ENCODE data around the gene CCNY.

CCNY gene

GRCh38 chr10:35569836-35570235, 233.5 kb downstream of the CCNY start:
- no peak for DNase-seq

GRCh38 chr10:35570397-35570796, 234.1 kb downstream of the CCNY start:
- DNase-seq: no peak

DNA sequence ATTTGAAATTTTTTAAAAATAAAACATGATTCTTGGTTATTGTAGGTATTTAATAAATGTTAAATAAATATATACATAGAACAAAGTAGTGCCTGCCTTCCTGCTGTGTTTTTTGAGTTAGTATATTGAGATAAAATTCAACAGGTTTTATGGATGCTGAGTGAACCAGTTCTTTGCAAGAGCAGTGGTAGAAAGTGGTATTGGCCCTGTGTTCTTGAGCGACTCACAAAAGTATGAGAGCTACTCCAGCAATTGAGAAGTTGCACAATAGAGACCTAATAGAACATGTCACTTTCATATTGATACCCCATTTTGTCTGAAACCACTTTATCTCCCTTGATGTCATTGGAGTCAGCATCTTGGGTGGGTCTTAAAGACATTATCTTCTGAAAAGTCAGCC, 236.3 kb downstream of the CCNY start:
- no peak for DNase-seq

- DNase-seq: no peak
These were observed 237.5 kb downstream of the CCNY start for GRCh38 chr10:35573796-35574195.

DNA sequence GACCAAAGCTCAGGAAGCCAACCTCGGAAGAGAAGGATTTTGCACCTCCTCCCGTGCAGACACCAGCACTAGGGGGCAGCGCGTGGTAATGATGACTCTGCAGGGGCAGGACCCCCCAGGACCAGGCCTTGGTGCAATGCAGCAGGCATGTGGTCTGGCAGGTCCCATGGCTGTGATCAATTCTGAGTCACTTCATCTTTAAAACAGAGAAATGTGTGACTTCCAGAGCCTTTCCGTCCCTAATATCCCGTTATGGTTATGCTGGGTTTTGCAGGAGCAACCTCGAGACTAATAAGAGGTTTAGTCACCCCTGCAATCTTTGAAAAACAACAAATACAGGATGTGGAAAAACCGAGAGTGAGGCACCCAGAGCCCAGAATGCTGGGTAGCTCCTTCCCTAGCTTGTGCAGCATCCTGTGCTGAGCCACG, 238.6 kb downstream of the CCNY start:
- DNase-seq: no peak

DNA sequence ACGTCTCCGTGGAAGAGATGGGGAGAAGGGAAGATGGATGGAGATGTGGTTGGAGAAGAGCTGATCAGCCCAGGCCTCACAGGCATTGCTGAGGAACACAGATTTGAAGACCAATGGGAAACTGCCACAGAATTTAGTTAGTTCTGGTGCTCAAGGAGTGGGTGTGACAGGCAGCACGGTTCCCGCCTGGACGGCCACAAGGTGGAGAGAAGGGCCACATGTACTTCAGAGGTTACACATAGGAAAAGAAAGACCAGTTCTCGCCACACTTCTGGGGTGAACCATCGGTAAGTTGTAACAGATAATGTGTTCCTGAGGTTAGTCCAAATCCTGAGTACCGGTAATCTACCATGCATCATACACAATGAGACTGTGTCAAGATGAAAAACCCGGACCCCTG, 239.3 kb downstream of the CCNY start:
- no peak for DNase-seq

GRCh38 chr10:35576730-35577129, 240.4 kb downstream of the CCNY start:
- no peak for DNase-seq

DNA sequence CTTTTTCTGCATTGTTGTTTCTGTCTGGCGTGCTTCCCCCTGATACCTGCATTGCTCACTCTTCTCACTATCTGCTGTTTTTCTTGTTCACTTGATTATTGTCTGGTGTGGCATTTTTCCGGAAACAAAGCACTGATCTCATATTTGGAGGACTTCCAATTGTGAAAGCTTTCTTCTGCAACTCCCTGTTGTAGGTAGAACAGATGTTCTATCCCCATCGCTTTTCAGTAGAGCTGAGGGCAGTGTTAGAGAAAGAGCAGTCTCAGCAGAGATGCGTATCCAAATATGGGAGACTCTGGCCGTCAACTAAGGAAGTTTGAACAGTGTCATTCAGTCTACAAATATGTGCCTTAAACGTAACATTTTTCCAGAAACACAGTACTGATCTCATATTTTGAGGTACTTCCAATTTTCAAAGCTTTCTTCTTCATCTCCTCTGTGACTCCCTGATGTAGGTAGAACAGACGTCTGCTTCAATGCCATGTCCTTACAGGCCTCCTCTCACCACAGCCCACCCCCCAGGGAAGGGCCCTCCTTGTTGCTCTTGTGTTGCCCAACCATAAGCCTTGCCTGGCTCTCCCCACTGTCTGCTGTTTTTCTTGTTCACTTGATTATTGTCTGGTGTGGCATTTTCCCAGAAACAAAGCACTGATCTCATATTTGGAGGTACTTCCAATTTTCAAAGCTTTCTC, 241.8 kb downstream of the CCNY start:
- no peak for DNase-seq

- DNase-seq: no peak
These were observed 242.3 kb downstream of the CCNY start for GRCh38 chr10:35578618-35578956.

GRCh38 chr10:35579116-35579515, 242.8 kb downstream of the CCNY start:
- DNase-seq: no peak

GRCh38 chr10:35579726-35580422, 243.6 kb downstream of the CCNY start:
- DNase-seq: no peak

GRCh38 chr10:35580423-35580770, 244.1 kb downstream of the CCNY start:
- DNase-seq: no peak

- no peak for DNase-seq
These were observed 245.3 kb downstream of the CCNY start for GRCh38 chr10:35581655-35582054.

- no peak for DNase-seq
These were observed 248.6 kb downstream of the CCNY start for GRCh38 chr10:35584946-35585345.

DNA sequence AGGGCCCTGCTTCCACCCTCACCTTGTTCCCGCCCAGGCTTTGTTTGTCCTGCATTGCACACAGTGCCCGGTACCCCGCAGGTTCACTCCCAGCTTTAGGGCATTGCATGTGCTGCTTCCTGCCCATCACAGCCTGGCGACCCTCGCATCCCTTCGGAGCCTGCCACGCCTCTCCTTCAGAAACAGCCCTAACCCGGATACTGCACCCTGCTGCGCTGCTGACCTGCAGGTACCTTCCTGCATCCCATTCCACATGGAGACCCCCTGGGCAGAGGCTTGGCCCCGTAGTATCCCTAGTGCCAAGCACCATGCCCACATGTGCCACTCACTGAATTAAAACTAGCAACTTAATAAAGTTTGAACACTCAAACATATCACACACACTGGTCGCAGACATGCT, 249.0 kb downstream of the CCNY start:
- no peak for DNase-seq

DNA sequence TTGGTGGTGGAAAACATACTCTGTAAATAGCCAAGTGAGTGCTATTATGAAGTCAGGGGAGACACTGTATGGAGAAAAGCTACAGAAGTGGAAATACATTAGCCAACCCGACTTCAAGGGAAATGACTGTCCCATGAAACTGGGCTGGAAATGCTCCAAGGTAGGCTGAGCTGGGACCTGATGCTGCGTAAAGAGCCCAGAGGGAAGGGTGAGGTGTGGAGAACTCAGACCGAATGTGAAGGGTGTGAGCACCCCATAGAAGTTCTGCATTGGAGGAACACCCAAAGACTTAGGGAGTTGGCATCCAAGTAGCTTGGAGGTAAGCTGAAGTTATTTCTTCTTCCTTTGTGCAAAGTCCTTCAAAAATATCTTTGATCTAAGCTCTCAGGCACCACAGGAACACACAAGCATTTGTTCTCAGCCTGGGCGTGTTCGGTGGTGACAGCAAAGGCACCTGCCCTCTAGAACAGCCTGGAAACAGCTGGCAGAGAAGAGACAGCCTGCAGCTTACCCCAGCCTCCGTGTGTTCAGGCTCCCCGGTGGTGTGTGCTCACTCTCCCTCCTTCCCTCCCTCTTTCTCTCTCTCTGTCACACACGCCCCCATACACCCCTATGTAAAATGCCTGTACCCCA, 249.7 kb downstream of the CCNY start:
- no peak for DNase-seq

DNA sequence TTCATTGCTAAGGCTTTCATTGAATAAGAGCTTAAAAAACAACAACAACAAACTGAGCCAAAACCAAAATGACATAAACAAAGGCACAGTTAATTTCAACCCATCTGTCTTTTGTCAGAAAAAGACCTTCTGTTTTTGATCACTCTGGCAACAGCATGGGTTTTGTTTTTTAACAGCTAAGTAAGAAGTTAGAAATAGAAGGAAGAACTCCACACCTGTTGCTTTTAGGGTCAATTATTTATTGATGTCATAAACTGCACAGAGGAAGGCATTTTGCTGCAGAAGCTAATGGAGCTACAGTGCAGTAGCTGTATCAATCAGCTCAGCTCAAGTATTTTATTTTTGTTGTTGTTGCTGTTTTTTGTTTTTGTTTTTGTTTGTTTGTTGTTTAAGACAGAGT, 252.5 kb downstream of the CCNY start:
- DNase-seq: no peak

DNA sequence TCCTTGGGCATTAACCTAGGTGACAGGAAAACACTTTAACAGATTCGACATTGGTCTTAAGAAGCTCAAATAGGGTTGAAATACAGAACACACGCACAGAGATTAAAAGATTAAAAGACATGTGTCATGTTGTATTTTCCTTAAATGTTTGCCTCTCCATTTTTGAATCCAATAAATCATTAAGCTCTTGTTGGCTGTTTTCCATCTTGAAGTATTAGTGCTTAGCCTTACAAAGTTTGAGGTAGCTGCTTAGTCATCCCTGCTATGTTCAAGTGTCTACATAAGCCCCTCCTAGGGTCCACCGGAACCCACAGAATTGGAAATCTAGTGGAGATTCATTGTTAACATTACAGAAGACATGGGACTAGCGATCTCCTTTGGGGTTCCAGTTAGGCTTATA, 256.1 kb downstream of the CCNY start:
- no peak for DNase-seq

GRCh38 chr10:35594115-35595079, 258.1 kb downstream of the CCNY start:
- DNase-seq: no peak

DNA sequence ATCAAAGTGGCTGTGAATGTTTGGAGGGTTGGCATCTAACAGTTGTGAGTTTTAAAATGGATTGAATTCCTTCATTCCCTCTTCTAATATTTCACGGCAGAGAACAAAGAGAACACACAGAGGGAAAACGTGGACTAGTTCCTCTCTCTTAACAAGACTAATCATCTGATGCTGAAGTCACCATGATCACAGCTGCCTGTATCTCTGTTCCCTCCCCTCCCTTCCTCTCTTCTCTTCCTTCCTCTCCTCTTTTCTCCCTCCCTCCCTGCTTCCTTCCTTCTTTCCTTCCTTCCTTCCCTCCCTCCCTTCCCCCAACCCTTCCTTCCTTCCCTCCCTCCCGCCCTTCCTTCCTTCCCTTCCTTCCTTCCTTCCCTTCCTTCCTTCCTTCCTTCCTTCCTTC, 258.8 kb downstream of the CCNY start:
- no peak for DNase-seq

- DNase-seq: no peak
These were observed 262.1 kb downstream of the CCNY start for GRCh38 chr10:35598379-35598778.

GRCh38 chr10:35600193-35600592, 263.9 kb downstream of the CCNY start:
- no peak for DNase-seq

GRCh38 chr10:35605191-35605590, 268.9 kb downstream of the CCNY start, which contains the start of gene GJD4:
Gene GJD4 (plus strand): TSS chr10:35605341. CDS start chr10:35605568, 227 bp downstream.
- no peak for DNase-seq

Data from activated CD4-positive, alpha-beta T cell treated with anti-CD3 and anti-CD28 coated beads, Interleukin-2, amount 50 U/mL, for 1 hour (primary cell).